GM18951 (cell line): ENCODE data around the gene OLA1.

Experiments used
- POLR2A ChIP-seq: IDR thresholded peaks from 4 replicates; pipeline ENCODE4 v1.6.1; 2011; ENCODE audit warnings: mild to moderate bottlenecking; ENCODE audit not compliant: insufficient read length, insufficient read depth; ENCODE audit errors: extremely low read depth
- in situ Hi-C: fragments of 300-500 bp; cut with MboI; formaldehyde crosslinking; loops from one replicate; pipeline ENCODE4 v1.12.0; 2022; ENCODE audit warnings: low sequenced_read_pairs, mixed read lengths, inconsistent platforms; ENCODE audit not compliant: unreplicated experiment

Gene OLA1

DNA sequence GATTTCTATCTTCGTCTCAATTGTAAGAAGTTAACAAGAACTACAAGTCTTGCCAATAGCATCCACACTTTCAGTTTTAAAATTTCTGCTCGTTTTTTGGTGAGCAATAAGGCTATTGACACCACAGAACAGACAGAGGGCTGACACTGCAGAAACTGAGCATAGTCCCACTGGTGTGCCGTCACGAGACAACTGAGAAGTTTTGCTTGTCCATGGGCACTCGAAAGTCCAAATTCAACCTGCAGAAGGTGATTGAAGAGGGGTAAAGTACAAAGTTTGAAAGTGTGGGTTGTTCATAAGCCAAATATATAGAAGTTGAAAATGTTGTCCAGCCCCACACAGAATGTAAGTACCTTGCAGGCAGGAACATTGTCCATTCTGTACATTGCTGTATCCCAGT is 219.4 kb downstream of the OLA1 start:
- in situ Hi-C loops = no loop called here

DNA sequence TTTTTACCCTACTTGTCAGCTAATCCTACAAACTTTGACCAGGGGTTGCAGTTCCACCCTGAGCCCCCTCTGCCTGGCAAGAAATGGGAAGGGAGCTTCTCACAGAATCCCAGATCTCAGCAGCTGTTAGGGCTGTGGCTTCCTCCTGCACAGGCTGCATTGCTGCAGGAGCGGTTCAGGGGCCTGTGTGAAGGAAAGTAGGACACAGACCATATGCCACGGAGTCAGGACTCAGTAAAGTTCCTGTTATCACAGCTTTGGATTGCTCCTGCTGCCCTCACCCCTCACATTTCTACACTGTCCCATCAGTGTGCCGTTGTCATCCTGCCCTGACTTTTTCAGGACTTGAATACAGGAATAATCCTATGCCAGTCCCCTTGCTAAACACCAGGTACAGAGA is 220.4 kb downstream of the OLA1 start:
- in situ Hi-C loops = no loop called here
- no peak for TF ChIP-seq POLR2A

More for the DNA sequence above, 219.4 kb downstream of the OLA1 start:
- no peak for TF ChIP-seq POLR2A

DNA sequence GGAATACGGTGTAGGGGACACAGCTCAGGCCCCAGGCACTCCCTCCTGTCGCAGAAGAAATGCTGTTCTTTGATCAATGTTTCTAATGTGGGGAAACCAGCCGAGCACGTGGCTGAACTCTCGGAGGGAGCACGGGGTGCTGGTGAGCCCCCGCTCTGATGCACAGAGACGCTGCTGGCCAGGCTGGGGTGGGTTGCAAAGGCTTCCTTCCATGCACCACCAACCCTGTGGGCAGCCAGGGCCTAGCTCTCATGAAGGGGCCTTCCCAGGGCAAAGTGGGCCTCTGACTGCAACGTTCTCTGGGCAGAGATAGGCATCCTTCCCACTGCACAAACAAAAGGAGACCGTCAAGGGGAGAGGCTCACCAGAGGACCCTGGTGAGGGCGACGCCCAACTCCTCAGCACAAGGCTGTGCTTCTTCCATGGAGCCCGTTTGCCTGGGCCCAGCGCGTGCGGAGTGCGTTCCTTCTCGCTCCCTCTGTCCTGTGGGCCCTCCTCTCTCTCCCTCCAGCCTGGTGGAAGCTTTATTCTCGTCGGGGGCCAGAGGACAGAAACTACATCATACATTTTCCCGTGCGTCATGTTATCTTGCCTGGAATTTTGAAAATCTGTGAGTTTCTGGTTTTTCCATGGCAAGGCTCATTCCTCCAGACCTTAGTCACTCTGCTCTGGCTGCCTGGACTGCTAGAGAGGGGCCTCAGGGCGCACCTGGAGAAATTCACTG is 222.0 kb downstream of the OLA1 start:
- in situ Hi-C loops = no loop called here
- no peak for TF ChIP-seq POLR2A

DNA sequence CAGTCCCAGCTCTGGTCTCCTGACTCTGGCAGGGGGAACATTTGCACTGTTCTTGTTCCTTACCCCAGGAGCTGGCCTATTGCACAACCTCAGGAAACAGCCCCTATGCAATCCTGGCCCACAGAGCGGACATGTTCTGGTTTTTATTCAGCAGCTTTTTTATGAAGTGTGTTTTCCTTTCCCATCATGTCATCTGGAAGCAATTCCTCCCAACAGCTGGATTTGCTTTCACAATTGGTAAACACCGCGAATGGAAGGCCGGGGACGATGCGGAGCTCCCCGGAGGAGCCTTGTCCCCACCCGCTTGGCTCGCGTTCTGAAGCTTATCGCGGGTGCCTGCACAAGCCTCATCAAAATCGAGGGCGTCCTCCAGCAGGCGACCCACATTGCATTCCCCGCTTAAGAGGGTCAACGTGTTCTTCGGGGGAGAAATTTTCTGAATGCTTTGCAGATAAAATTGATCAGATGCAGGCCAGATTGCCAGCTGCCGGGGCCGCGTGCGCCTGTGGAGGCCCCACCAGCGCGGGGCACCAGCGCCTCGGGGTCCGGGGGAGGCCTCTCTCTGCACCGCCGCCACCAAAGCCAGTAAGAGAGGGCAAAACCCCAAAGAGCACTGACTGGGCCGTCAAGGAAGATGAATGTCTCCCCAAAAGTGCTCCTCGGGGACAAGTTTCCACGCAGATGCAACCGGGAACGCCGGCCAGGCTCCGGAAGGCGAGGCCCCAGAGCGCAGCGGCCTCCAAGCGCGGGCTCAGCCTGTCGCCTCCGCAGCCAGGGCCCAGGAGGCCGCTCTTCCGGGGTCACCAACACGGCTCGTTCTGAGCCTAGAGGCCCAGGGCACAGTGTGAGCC is 222.8 kb downstream of the OLA1 start:
- TF ChIP-seq POLR2A = no peak
- in situ Hi-C loops = no loop called here

DNA sequence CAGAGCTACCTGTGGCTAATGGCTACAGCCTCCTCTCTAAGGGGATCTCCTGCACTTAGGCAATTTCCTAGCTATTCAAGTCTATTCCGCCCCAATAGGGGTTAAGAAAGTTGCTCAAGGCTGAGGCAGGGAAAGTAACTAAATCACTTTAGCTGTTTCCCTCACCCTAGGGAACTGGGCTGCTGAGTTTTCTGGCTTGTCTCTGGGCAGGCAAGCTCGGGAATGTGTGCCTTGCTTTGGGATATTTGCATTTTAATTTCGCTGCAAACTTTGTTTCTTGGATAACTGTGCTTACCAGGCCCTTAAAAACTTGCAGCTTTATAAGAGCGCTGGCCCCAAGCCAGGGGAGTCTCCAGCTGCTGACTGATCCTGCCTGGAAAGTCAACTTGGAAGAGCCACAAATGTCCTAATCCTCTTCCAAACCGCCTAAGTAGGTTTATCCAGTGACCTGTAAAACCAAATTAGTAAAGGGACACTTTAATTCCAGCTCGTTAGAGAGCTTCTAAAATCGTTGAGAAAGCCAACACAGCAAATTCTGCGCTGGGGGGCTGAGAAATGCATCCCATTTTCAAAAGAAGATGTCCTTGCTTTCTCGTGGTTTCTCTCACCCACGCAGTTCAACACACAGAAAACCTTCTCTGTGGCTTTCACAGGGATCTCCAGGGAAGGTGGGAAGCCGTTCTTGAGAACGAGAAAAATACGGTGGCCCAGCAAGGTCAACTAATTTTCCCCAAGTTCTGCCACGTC is 223.6 kb downstream of the OLA1 start:
- in situ Hi-C loops = no loop called here
- TF ChIP-seq POLR2A = no peak

DNA sequence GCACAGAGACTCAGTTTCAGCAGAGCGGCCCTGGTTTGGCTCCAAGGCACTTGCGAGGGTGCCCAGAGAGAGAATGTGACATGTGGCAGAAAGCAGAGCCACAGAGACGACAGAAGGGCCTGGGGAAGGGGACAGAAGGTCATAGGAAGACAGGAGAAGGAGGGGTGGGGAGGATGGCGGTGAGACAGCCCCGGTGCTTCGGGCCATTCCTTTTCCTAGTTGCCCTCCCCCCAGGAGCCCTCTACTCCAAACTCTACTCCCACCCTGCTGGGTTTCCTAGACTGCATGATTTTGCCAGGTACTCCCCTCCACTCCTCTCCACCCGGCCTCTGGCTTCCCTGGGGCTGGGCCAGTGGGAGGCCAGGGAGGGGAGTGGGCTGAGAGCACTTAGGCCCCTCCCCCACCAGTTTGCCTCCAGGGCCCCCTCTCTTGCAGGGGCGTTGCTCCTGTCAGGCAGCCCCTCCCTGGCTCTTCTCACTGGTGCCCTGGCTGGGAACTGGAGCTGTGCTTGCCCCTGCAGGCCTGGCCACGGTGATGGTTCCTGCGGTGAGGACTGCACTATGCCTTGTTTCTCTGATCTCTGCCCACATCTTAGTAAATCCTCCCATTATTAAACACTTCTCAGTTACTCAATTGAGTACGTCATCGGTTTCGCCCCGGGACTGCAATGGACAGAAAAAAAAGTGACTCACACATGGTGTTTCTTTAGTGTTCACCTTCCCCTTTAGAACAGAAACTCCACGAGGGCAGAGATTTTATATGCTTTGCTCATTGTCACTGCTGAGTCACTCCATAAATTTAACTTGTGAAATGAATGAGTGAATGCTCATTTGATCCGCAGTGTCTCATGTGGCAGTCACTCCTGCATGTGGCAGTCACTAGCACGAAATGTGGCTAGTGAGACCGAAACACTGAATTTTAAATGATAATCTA is 224.5 kb downstream of the OLA1 start:
- TF ChIP-seq POLR2A = no peak
- in situ Hi-C loops = no loop called here
